ENCODE measurements around the gene PEX16.
A peak's percentile ranks its signal among the peaks of the same experiment; 100 is the strongest.
"Not testable (repeated sequence)": the region's sequence is repeated elsewhere in the genome, so short reads cannot be mapped to it uniquely, and the experiment has no call there.

PEX16 gene

GRCh38 chr11:45918331-45918941, 759 bp upstream of the PEX16 start:
- peak; percentile 54 to 56 for DNase-seq (ENCODE audit: low read depth in 2 of 2)

GRCh38 chr11:45917286-45917622, 423 bp downstream of the PEX16 start:
- DNase-seq (ENCODE audit: low read depth in 2 of 2), result no peak

GRCh38 chr11:45915446-45915845, 2.2 kb downstream of the PEX16 start:
- no peak for DNase-seq (ENCODE audit: low read depth in 2 of 2)

- no peak for DNase-seq (ENCODE audit: low read depth in 2 of 2)
These were observed 3.6 kb downstream of the PEX16 start for GRCh38 chr11:45913942-45914635.

GRCh38 chr11:45913514-45913913, 4.2 kb downstream of the PEX16 start:
- DNase-seq (ENCODE audit: low read depth in 2 of 2), result no peak

GRCh38 chr11:45910623-45911022, 7.1 kb downstream of the PEX16 start:
- DNase-seq (ENCODE audit: low read depth in 2 of 2), result no peak

DNA sequence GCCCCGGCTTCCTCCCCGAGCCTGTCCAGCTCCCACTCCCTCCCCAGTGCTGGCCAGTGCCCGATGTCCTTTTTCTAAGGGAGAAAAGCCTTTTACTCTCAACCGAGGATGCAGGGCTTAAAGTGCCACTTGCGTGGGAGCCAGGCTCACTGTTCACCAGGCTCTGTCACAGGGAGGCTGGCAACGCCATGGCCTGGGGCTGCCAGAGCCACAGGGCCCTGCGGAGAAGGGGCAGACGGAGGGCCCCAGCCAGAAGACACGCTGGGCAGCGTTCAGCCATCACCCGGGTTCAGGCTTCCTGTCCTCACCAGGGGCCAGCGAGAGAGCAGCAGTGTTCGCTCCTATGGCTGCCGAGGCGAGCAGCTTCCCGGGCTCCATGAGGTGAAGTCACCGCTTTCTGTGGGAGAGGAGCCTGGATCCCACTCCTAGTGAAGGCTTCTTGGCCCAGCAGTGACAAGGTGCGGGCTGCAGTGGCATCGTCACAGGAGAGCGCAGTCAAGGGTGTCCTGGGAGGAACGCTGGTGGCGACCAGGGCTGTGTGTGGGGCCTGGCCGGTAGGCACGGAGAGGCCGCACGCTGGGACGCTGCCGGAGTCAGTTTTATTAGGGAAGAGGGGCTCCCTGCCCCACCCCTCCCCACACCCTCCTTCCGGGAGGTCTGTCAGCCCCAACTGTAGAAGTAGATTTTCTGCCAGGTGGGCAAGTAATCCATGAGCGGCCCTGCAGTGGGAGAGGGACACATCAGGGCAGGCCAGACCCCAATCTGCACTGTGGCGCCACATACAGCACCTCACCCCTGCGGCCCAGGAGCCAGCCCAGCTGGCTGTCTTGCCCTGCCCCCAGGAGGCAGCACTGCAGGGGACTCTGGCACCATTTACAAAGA, 7.8 kb downstream of the PEX16 start:
- no peak for DNase-seq (ENCODE audit: low read depth in 2 of 2)

DNA sequence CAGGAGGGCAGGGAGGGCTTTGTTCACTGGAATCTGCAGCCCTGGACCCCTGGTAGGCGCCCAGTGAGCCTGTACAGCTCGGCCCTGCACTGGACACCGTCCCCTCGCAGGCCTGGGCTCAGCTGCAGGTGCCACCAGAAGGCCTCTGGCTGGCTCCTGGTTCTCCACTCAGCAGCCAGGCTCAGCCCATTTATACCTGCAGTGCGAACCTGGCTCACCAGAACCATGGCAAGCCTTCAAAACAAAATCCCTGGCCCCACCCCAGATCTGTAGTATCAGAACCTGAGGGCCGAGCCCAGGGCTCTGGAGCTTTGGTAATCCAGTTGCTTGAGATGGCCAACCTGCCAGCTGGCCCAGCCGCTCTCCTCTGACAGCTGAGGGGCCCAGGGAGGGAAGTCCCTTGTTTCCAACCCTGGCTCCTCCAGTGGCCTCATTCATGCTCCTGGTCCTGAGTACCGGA, 9.7 kb downstream of the PEX16 start:
- DNase-seq (ENCODE audit: low read depth in 2 of 2), result no peak

DNA sequence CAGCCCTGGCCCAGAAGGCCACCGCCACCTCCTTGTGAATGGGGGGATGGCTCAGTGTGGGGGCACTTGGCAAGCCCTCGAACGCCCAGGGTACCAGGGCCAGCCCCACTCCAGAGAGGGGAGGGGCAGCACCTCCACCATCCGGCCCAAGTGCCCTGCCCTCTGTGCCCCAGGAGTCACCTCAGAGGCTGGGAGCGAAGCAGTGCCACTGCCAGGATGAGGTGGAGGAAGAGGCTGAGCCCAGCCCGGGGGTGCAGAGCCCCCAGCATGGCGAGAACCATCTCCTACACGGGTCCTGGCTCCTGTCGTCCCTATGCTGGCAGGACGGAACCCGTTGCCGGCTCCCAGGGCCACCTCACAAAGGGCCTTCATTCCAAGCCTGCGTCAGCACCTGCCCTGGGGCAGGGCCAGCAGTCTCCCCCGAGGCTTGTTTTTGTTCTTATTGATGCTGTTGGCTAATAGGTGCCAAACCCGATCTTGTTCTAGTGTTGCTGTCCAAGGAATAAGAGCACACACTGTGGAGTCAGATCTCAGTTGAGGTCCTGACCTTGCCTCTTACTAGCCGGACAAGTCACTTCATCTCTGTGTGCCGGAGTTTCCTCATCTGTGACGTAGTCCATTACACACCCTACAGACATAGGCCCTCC, 10.6 kb downstream of the PEX16 start, which contains the start of gene FREY1:
Gene FREY1, minus strand, starts transcription at position 307 of the 647 bp plus-strand sequence. Its CDS starts 26 bp downstream, at position 281.
- DNase-seq (ENCODE audit: low read depth in 2 of 2), result no peak

DNA sequence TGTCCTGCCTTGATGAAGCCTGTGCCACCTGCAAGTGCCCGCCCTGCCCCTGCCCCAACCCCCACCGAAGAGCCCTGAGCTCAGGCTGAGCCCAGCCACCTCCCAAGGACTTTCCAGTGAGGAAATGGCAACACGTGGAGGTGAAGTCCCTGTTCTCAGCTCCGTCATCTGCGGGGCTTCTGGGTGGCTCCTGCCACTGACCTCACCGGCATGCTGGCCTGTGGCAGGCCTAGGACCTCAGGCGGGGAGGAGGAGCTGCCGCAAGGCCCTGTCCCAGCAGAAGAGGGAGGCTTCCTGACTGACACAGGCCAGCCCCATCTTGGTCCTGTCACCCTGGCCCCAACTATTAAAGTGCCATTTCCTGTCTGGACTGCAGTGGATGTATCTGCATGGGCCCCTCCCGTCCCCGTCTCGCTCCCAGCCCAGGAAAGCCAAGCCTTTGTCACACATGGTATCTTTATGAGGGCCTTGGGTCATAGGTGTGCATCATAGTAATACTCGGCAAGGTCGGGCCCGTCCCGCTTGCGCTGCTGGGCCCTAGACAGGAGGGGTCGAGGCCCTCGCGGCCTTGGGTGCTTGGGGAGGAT, 11.5 kb downstream of the PEX16 start:
- DNase-seq (ENCODE audit: low read depth in 2 of 2), result no peak

- DNase-seq (ENCODE audit: low read depth in 2 of 2), result not testable (repeated sequence)
These were observed 12.1 kb downstream of the PEX16 start for GRCh38 chr11:45905576-45905975.

- no peak for DNase-seq (ENCODE audit: low read depth in 2 of 2)
These were observed 12.6 kb downstream of the PEX16 start for GRCh38 chr11:45905095-45905494.

DNA sequence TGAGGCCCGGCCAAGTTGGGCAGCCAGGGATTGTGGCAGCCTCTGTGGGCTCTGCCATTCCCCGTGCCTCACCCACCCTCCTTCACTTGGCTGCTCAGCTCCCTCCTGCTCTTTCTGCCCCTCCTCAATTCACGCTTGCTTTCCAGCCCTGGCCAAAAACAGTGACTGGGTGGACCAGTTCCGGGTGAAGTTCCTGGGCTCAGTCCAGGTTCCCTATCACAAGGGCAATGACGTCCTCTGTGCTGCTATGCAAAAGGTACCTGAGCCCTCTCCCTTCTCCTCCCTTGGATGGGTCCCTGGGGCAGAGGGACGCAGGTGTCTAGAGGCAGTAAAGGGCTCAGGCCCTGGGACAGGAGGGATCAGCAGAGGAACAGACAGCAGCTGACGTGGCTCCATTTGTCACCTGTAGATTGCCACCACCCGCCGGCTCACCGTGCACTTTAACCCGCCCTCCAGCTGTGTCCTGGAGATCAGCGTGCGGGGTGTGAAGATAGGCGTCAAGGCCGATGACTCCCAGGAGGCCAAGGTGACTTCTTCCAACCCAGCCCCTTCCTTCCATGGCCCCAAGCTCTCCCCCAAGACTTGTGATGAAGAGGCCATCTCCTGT, 13.3 kb downstream of the PEX16 start:
- DNase-seq (ENCODE audit: low read depth in 2 of 2), result no peak

DNA sequence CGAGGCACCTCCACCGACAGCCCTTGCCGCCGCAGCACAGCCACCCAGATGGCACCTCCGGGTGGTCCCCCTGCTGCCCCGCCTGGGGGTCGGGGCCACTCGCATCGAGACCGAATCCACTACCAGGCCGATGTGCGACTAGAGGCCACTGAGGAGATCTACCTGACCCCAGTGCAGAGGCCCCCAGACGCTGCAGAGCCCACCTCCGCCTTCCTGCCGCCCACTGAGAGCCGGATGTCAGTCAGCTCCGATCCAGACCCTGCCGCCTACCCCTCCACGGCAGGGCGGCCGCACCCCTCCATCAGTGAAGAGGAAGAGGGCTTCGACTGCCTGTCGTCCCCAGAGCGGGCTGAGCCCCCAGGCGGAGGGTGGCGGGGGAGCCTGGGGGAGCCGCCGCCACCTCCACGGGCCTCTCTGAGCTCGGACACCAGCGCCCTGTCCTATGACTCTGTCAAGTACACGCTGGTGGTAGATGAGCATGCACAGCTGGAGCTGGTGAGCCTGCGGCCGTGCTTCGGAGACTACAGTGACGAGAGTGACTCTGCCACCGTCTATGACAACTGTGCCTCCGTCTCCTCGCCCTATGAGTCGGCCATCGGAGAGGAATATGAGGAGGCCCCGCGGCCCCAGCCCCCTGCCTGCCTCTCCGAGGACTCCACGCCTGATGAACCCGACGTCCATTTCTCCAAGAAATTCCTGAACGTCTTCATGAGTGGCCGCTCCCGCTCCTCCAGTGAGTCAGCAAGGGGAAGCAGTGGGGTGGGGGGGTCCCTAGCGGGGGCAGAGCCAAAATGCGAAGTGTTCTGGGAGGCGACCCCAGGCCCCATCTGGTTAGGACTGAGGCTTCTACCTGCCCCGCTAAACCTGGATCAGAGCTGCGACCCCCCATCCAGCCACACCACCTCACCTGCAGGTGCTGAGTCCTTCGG, 15.0 kb downstream of the PEX16 start:
- DNase-seq (ENCODE audit: low read depth in 2 of 2), result no peak

GRCh38 chr11:45901626-45902025, 16.1 kb downstream of the PEX16 start:
- DNase-seq (ENCODE audit: low read depth in 2 of 2), result no peak

GRCh38 chr11:45900916-45901617, 16.6 kb downstream of the PEX16 start:
- no peak for DNase-seq (ENCODE audit: low read depth in 2 of 2)

DNA sequence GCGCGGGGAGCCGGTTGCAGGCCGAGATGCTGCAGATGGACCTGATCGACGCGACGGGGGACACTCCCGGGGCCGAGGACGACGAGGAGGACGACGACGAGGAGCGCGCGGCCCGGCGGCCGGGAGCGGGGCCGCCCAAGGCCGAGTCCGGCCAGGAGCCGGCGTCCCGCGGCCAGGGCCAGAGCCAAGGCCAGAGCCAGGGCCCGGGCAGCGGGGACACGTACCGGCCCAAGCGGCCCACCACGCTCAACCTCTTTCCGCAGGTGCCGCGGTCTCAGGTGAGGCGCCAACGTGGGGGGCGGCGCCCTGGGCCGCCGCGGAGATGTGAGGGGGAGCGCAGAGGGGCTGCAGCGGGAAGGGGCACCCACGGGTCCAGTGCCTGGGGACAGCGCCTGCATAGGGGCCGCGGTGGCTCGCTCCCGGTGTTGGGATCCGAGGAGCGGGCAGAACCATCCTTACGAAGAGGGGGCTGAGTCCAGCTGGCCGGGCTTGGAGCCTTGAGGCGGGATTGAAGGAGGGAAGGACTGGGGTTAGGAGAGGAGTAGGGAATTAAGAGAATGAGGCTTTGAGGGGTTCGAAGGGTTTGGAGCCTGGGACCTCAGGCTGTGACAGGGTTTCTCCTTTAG, 17.4 kb downstream of the PEX16 start:
- DNase-seq (ENCODE audit: low read depth in 2 of 2), result not testable (repeated sequence)

DNA sequence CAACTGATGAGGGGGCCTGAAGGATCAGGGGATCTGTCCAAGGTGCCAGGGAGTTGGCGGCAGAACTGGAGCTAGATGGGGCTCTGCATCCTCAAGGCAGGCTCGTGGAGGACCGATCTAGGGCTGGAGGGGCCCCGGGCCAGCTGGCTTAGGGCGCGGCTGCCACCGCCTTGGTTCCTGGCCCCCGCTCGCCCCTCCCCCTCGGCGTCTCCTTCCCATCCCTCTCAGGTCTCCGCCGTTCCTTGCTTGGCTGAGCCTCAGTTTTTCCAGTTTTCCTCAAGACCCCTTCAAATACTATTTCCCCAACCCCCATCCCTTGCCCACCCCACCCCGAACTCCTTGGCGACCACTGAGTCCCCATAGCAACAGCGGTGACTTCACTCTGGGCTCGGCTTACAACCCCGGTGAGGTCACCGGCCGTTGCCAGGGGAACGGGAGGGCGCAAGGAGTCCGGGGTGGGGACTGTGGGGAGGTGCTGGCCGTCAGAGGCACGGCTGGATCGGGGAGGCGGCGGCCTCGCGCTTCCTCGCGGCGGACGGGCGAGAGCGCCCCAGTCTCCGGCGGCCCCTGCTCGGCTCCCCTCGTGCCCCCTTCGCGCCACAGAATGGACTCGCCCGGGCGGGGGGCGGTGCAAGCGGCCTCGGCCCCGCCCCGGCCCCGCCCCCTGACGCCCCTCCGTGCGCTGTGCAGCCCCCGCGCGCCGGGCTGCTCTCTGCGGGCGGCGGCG, 18.1 kb downstream of the PEX16 start:
- DNase-seq (ENCODE audit: low read depth in 2 of 2), result peak; percentile 48 to 56

Data from stimulated activated CD4-positive, alpha-beta T cell treated with anti-CD3 and anti-CD28 coated beads, Interleukin-4, amount 100 ng/mL, for 48 hours (primary cell).